Calu3 (cell line): Measurements from ENCODE around the gene WNT4. TPM values are rescaled to one million over a fixed set of nuclear protein-coding genes. Genes with fewer than 3 reads are reported as not detected.

ENCODE experiments used
- BruUV-seq: library from RNA; stranded (reverse); fragments of 400-500 nt; replicated peaks from 2 replicates; lab custom pipeline; 2021; lab: Mats Ljungman, UMichigan
- CTCF ChIA-PET: fragments of 300-600 bp; sonication (Branson Sonifier 250); formaldehyde crosslinking; loops from one replicate; lab custom pipeline; 2022; ENCODE audit warnings: antibody characterized with exemption; lab: Charles Lee
- DNase-seq: peaks from one replicate; pipeline ENCODE4 v3.0.0; 2022
- H3K27ac Mint-ChIP-seq: one replicate; pipeline ENCODE4 v1.8.0; 2022; ENCODE audit warnings: mixed read lengths; ENCODE audit not compliant: unreplicated experiment
- H3K27me3 Mint-ChIP-seq: one replicate; pipeline ENCODE4 v1.8.0; 2022; ENCODE audit warnings: mixed read lengths; ENCODE audit not compliant: unreplicated experiment
- H3K36me3 Mint-ChIP-seq: one replicate; pipeline ENCODE4 v1.8.0; 2022; ENCODE audit warnings: mild to moderate bottlenecking, moderate library complexity, mixed read lengths; ENCODE audit not compliant: insufficient read depth, unreplicated experiment
- H3K4me1 Mint-ChIP-seq: one replicate; pipeline ENCODE4 v1.8.0; 2022; ENCODE audit warnings: mild to moderate bottlenecking, low read depth, mixed read lengths; ENCODE audit not compliant: unreplicated experiment
- H3K4me3 Mint-ChIP-seq: one replicate; pipeline ENCODE4 v1.8.0; 2022; ENCODE audit warnings: mild to moderate bottlenecking, low read depth, moderate library complexity, mixed read lengths; ENCODE audit not compliant: unreplicated experiment
- H3K9me3 Mint-ChIP-seq: one replicate; pipeline ENCODE4 v1.8.0; 2022; ENCODE audit warnings: low read depth, mixed read lengths; ENCODE audit not compliant: unreplicated experiment
- CTCF ChIP-seq: fragments of 200-600 bp; IDR thresholded peaks from one replicate; pipeline ENCODE4 v1.8.0; 2022; ENCODE audit warnings: antibody characterized with exemption; ENCODE audit not compliant: unreplicated experiment
- intact Hi-C: fragments of 100-400 bp; cut with micrococcal nuclease; formaldehyde crosslinking; loops from one replicate; pipeline ENCODE4 v1.10.0; 2022; ENCODE audit not compliant: unreplicated experiment
- total RNA-seq: library from RNA; stranded (reverse); gene quantifications from 2 replicates; pipeline ENCODE4 v1.2.3, GENCODE V29; 2022

WNT4 gene
- total RNA-seq, 1 experiment from 2014 or later, result 1.9 TPM

GRCh38 chr1:22128392-22128791 lies 14.5 kb downstream of the WNT4 start:
- TF ChIP-seq CTCF, result no peak
- no peaks in the 10 kb centered on the region for H3K27me3 Mint-ChIP-seq
- DNase-seq, result no peak
- no peak overlapping the region for H3K4me3 Mint-ChIP-seq
- H3K9me3 Mint-ChIP-seq, result no peaks in the 10 kb centered on the region
- intact Hi-C loops, result no loop called here
- peaks cover 4% of the 10 kb centered on the region for H3K36me3 Mint-ChIP-seq
- no peaks in the 10 kb centered on the region for H3K4me1 Mint-ChIP-seq
- no TSS peak for BruUV-seq
- CTCF ChIA-PET, result no interaction called here
- no peak overlapping the region for H3K27ac Mint-ChIP-seq

DNA sequence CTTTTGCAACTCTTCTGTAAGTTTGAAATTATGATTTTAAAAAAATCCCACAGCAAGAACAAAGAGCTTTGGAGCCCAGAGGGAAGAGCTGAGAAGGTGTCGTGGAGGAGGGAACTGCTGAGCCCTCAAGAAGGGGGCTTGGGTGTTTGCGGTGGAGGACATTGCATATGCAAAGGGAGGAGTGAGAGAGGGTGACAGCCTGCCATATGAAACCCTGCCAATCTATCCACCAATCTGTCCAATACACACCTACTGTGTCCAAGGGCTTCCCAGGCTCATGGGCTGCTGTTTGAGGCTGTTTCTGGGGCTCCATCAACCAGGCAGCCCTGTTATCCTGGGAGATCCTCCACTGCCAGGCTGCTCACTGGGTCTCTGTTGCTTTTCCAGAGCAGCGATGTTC lies 15.2 kb downstream of the WNT4 start:
- intact Hi-C loops, result no loop called here
- TF ChIP-seq CTCF, result no peak
- no peak overlapping the region for H3K4me3 Mint-ChIP-seq
- H3K4me1 Mint-ChIP-seq, result no peaks in the 10 kb centered on the region
- H3K9me3 Mint-ChIP-seq, result no peaks in the 10 kb centered on the region
- CTCF ChIA-PET, result no interaction called here
- H3K27ac Mint-ChIP-seq, result no peak overlapping the region
- no peak for DNase-seq
- peaks cover 4% of the 10 kb centered on the region for H3K36me3 Mint-ChIP-seq
- no TSS peak for BruUV-seq
- H3K27me3 Mint-ChIP-seq, result no peaks in the 10 kb centered on the region

- no peak for TF ChIP-seq CTCF
- H3K27ac Mint-ChIP-seq, result no peak overlapping the region
- DNase-seq, result no peak
- no peaks in the 10 kb centered on the region for H3K27me3 Mint-ChIP-seq
- intact Hi-C loops, result no loop called here
- H3K4me1 Mint-ChIP-seq, result no peaks in the 10 kb centered on the region
- no TSS peak for BruUV-seq
- peaks cover 4% of the 10 kb centered on the region for H3K36me3 Mint-ChIP-seq
- no peaks in the 10 kb centered on the region for H3K9me3 Mint-ChIP-seq
- CTCF ChIA-PET, result no interaction called here
- H3K4me3 Mint-ChIP-seq, result no peak overlapping the region
These were observed 15.6 kb downstream of the WNT4 start for GRCh38 chr1:22127248-22127647.

DNA sequence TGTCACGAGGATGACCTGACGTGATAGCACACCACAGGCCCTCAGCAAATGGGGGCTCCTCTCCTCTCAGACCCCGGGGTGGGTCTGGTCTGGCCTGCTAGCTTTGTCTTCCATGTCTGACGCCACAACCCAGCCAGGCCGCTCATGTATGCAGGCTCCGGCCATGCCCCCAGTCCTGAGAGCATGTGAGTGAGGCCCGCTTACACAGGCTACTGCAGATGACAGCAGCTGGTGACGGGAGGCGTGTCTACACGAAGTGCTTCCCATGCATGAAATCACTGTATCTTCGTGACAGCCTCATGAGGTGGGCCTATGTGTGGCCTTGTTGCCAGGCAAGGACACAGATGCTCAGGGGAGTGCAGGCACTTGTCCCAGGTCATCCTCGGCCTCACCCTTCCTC lies 16.4 kb downstream of the WNT4 start:
- CTCF ChIA-PET, result no interaction called here
- no TSS peak for BruUV-seq
- Mint-ChIP-seq H3K27ac (no peak overlapping the region), H3K4me1 (no peaks in the 10 kb centered on the region), H3K4me3 (no peak overlapping the region), H3K27me3 (no peaks in the 10 kb centered on the region), H3K36me3 (peaks cover 8% of the 10 kb centered on the region), H3K9me3 (no peaks in the 10 kb centered on the region)
- intact Hi-C loops, result no loop called here
- TF ChIP-seq CTCF, result no peak
- no peak for DNase-seq
